Ureter (tissue), 1 donor: ENCODE measurements around the gene ATP2B1. TPM values are rescaled to one million over a fixed set of nuclear protein-coding genes. Genes with fewer than 3 reads are reported as not detected.
"Not testable (repeated sequence)": the region's sequence is repeated elsewhere in the genome, so short reads cannot be mapped to it uniquely, and the experiment has no call there.

Experiments
- DNase-seq: peaks from one replicate; pipeline ENCODE4 v3.0.0-alpha.2; 2020; ENCODE audit warnings: low spot score
- total RNA-seq: library from RNA; stranded (reverse); gene quantifications from one replicate; pipeline ENCODE4 v1.2.4, GENCODE V29; 2023
- donor health status: DM: yes; HTN: yes; CAD: no.

ATP2B1 gene
- total RNA-seq = 72.1 TPM

DNA sequence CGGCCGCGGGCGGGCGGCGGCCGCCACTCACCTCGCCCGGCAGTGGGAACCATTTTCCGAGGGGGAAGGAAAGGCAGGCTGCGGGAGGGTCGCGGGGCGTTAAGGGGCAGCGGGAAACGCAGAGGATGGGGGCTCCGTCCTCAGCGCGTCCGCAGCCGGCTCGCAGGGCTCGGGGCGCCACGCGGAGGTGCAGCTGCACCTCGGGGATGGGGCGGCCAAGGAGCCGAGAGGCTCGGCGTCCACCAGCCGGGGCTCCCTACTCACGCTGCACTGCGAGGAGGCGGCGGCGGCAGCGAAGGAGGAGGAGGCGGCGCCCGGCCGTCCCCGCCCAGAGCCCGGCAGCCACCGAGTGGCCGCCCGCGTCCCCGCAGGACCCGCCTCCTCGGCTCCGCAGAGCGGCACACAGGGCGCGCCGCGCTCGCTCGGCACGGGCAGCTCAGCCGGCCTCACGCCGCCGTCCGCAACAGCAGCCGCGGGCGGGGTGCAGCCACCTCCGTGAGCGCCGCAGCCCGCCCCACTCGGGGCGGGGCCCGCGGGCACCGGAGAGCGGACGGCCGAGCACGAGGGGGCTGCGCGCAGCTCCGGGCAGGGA lies at the start of gene ATP2B1:
ATP2B1 (minus strand) TSS at position 274 of the 592 bp plus-strand sequence. CDS start 52,952 bp downstream, outside the sequence.
- DNase-seq = peak; percentile 87

DNA sequence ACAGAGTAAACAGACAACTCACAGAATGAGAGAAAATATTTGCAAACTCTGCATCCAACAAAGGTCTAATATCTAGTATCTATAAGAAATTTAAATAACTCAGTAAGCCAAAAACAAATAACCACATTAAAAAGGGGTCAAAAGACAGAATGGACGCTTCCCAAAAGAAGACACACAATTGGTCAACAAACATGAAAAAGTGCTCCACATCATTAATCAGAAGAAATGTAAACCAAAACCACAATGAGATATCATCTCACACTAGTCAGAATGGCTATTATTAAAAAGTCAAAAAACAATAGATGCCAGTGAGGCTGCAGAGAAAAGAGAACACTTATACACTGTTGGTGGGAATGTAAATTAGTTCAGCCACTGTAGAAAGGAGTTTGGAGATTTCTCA lies 49.3 kb upstream of the ATP2B1 start:
- DNase-seq = not testable (repeated sequence)

DNA sequence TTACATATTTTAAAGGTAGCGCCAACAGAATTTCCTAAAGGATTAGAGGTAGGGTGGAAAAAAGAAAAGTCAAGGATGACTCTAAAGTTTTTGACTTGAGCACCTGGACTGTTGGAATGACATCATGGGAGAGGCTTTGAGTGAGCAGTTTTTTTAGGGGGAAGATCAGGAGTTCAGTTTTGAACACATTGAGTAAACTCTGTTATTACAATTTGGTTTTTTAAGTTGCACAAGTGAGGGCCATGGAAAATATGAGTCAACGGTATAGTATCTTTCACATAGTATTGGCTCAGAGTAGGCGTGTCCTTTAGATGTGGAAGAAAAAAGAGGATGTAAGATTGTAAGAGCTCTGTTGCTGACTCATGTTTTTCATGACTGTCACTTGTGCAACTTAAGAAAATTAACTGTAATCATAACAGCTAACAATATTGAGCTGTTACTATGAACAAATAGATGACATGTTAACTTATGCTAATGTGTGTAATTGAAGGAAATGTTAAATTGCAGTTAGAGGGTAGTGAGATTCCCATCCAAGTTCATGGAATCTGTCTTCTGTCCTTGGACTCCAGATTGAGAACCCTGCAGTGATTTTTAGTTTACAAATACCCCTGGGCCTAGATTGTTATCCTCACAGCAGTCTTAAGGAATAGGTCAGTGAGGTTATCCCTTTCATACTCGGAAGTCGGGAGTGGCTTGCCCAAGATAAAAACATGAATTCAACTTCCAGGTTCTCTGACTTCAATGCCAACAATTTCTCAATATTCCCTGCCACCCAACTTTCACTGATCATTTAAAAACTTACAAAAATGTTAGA lies 48.2 kb upstream of the ATP2B1 start:
- DNase-seq = no peak

DNA sequence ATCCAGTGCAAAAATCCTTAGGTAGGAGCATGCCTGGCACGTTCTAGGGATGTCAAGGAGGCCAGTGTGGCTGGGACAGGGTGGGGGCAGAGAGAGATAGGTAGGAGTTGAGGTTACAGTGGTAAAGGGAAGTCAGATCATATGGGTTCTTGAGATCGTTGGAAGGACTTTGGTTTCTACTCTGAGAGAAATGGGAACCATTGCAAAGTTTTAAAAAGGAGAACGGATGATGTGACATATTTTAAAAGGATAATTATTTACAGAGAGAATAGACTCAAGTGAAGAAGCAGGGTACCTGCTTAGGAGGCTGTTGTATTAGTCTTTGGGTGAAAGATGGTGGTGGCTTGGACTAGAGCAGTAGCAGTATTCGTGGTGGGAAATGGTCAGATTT lies 47.6 kb upstream of the ATP2B1 start:
- DNase-seq = no peak

DNA sequence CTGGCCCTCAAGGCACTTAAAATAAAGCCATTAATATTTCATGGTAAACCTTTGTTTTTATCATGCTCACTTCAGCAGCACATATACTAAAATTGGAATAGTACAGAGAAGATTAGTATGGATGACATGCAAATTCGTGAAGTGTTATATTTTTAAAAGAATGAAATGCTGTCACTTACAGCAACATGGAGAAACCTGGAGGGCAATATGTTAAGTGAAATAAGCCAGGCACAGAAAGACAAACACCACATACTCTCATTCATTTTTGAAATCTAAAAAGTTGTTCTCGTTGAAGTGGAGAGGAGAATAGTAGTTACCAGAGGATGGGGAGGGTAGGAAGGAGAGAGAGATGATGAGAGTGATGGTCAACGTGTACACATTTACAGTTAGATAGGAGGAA lies 45.4 kb upstream of the ATP2B1 start:
- no peak for DNase-seq

DNA sequence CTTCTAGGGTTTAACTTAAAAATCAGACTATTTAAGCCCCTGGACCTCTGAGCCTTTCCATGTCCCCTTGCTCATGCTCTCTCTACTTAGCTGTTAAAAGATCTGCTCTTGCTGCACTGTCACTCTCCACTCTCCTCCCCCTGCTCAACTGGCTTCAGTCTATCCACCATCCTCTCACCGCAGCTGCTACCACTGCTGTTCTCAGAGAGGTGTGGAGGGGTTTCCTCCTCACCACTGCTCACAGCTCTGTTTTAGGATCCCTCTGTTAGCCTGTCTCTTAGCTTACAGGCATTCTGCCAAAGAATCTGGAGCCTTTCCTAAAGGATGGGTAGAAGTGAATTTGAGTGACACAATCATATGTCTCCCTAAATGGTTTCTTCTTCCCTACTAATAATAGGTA lies 43.7 kb upstream of the ATP2B1 start:
- DNase-seq = no peak

DNA sequence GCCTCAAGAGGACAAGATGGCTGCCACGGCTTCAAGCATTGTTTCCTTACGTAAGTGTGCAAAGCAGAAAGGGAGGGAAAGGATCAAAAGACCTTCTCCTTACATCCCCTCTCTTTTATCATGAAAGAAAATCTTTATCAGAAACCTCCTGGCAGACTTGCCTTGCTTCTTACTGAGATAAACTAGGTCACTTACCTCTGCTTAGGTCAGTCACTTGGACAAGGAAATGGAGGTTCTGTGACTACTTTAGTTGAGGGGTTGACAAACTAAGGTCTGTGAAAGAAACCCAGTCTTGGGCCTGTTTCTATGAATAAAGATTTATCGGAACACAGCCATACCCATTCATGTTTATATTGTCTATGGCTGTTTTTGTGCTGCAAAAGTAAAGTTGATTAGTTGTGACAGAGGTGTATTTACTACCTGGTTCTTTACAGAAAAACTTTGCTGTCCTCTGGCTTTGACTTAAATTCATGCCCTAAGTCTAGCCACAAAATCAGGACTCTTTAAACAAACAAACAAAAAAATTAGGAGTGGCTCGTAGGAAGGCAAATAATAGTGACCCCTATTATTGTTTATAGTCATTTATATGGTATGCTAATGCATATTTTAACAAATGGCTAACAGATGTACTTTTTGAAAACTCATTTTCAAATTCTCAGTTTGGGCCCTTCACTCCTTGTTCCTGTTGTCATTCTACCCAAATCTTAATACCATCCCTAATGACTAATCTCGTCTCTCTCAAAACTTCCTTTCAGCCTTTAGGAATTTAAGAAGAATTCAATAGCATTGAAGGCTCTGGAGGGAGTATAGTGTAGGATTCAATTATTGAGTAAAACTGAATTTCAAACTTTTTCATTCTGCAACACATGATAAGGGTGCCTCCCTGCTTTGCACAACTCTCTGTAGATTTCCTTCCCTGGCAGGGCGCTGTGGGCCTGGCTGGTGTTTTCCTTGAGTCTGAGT lies 42.0 kb upstream of the ATP2B1 start:
- DNase-seq = no peak

DNA sequence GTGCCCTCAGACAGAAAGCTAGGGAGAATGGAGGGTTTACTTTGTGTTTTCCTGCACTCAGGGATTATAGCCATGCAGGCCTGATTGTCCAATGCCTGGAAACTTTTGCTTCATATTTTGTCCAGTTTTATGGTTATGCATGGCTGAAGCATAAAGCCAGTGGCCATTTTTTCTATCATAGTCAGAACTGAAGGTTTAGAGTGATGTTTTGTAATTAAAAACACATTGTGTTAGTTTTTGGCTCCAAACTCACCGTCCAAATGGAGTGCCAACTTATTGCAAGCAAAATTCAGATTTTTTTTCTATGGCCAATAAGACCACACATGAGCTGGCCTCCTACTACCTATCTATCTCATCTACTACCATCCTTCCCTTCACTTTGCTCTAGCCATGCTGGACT lies 40.2 kb upstream of the ATP2B1 start:
- DNase-seq = no peak

DNA sequence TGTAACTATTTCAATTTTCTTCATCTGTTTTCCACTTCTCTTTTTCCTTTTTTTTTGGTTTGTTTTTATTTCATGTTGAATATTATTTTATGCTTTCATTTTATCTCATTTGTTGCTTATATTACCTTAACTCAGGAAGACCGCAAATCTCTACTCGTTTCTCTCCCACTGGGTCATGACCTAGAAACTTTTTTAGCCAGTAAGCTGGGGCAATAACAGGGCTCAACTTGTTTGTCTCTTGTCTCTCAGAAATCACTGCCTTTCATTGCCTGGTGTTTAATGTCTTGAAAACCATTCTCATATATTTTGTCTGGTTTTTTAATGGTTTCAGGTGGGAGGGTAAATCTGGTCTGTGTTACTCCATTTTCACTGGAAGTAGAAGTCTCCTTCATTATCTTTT lies 36.6 kb upstream of the ATP2B1 start:
- no peak for DNase-seq

DNA sequence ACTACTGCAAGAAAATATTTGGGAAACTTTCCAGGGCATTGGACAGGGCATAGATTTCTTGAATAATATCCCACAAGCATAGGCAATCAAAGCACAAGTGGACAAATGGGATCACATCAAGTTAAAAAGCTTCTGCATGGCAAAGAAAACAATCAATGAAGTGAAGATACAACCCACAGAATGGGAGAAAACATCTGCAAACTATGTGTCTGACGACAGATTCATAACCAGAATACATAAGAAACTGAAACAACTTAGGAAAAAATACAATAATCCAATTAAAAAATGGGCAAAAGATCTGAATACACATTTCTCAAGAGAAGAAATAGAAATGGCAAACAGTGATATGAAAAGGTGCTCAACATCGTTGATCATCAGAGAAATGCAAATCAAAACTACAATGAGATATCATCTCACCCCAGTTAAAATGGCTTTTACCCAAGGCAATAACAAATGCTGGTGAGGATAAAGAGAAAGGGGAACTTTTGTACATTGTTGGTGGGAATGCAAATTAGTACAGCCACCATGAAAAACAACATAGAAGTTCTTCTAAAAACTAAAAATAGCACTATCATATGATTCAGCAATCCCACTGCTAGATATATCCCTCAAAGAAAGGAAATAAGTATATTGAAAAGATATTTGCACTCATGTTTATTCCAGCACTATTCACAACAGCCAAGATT lies 33.8 kb upstream of the ATP2B1 start:
- DNase-seq = no peak

DNA sequence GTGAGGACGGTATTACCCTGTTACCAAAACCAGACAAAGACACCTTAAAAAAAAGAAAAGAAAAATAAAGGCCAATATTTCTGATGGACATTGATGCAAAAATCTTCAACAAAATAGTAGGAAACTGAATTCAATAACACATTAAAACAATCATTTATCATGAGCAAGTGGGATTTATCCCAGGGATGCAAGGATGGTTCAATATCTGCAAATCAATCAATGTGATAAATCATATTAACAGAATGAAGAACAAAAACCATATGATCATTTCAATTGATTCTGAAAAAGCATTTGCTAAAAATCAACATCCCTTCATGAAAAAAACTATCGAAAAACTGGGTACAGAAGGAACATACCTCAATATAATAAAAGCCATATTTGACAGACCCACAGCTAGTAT lies 32.3 kb upstream of the ATP2B1 start:
- DNase-seq = no peak

DNA sequence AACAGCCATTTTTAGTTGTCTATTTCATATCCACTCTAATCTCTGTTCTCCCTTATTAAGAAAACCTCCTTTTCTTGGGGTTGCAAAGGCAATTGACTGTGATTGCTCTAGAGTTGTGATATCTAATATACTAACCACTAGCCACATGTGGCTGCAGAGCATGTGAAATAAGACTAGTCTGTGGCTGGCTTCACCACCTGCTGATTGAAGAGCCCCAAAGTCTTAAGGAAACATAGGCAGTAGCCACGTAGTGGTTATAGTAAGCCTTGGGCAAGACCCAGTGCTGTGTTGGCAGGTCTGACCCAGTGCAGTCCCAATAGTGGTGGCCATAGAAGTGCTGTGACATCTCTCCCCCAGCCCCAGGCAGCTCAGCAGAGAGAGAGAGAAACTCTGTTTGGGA lies 28.4 kb upstream of the ATP2B1 start:
- no peak for DNase-seq

DNA sequence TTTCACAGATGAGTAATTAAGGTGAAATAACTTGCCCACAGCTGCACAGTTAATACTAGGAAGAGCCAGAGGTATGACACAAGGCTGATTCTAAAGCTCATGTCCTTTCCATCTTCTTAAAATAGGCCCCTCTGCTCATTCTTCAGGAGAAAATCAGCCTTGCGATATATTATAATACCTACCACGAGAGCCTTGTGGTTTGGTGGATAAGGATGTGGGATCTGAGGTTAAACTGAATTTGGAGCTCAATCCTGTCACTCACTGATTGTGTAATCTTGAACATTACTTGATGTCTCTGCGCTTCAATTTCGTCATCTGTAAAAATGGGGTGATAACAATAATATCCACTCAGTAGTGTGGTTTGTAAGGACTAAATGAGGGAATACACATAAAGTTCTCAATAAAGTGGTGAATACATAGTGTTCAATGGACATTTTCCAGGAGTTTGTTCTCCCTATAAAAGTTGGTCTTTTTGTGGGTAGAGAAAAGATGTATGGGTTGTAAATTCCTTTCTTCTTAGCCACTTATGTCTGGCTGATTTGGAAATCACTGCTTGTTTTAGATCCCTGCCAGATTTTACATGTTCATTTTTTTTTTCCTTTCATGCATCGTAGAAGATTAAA lies 25.1 kb upstream of the ATP2B1 start:
- DNase-seq = no peak

DNA sequence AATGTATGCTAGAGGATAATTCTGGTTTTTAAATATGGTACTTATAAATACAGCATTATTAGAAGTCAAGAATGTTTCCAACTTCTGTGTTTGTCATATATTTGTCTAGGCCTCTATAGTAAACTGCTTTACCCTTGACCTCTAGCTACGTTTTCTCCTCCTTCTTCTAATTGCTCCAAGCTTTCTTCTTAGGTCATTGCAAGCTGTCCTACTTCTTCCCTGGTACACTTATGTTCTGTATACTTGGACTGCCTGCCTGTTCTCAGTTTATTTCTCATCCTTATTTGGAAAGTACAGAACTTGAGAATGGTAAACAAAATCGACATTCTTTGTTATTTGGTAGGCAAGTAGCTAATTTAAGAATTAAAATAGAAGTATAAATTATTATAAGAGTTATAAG lies 23.9 kb upstream of the ATP2B1 start:
- DNase-seq = no peak

DNA sequence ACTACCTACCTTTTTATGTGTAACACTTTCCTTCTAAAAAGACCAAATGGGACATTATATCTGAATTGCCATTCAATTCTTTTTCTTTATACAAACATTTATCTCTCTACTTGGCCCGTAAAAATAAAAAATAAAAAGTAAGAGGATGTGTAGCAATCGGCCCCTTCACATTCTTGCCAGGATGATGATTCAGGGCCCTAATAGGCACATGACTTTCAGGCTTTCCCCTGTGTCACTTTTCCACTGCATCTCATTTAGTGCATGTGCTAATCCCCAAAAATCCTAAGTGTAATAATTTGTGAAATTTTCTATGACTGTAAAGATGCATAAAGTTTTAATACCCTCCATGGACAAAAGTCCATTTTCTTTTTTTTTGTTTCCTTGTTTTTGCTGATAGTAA lies 23.0 kb upstream of the ATP2B1 start:
- no peak for DNase-seq

DNA sequence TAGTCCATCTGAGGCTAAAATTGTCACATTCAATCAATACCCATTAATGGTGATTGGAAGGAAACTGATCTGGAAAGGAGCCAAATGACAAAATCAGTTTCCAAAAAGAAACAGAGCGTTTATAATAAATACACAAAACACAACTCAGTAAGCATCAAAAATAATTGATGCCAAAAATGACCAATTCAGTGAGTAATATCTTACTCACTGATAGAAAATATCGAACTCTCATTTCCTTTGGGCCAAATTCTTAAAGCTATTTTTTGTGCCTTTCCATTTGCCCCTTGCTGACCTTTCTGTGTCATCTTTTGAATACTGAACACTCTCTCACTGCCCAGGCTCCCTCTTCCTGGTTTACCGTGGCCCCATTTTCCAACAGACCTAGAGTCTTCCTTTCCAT lies 22.5 kb upstream of the ATP2B1 start:
- DNase-seq = no peak

DNA sequence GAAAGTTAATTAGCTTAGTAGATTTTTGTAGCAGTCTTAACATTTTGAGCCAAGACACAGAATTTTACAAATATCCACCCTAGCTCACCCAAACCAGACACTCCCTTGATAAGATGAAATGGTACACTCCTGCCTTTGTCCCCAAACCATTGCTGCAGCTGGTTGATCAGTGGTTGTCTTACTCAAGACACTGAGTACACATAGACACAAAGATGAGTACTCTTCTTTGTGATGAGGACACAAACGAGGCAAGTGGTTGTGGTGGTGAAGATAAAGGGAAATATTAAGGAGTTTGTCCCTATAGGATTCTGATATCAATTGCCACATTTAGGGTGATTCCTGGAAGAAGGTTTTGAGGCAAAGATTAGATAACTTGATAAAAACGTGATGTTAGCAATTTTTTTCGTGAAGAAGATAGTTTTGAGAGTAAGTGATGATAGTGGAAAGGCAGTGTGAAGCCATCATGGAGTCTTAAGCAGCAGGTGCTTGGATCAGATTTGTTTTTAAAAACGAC lies 21.4 kb upstream of the ATP2B1 start:
- no peak for DNase-seq

DNA sequence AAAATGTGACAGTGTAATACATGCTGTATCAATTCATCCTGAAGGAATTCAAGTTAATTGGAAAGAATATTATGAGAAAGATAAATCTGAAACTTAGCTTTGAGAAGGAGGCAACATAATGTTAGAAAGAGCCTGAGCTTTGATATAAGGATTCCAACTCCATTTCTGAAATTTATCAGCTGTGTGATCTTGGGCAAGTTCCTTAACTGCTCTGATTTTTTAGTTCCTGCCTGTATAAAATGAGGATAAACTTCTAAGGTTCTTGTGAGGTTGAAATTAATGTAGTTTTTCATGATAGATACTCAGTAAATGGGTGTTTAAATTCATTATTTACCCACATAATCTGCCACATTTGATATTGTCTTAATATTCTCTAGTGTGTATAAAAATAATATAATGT lies 14.6 kb upstream of the ATP2B1 start:
- no peak for DNase-seq

DNA sequence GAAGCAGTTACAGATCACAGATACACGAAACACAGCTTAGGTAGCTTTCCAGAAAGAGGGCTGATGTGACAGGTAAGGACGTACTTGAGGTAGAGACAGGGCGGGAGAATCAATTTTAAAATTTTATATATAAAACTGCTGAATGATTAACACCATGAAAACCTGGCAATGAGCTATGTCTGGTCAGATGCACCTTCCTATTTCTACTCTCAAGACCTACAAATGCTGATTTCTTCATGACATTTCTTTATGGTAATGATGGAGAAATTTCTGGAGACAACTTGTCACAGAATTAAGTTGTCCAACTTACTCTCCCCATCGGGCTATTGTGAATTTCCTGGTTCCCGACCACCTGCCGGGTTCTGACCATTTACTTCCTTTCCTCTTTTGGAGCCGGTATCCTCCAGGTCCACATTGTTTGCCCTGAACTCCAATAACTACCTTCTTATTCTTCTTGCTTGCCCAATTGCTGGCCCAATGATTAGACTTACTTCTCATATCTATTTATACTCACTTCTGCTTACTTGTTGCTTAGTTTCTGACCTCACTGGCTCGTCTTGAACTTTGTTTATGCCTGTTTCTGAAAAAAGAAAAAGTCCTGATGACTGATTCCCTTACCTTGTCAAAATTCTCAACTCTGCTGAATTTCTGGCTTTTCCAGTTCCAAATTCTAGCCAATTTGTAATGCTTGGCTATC lies 12.8 kb upstream of the ATP2B1 start:
- DNase-seq = no peak

DNA sequence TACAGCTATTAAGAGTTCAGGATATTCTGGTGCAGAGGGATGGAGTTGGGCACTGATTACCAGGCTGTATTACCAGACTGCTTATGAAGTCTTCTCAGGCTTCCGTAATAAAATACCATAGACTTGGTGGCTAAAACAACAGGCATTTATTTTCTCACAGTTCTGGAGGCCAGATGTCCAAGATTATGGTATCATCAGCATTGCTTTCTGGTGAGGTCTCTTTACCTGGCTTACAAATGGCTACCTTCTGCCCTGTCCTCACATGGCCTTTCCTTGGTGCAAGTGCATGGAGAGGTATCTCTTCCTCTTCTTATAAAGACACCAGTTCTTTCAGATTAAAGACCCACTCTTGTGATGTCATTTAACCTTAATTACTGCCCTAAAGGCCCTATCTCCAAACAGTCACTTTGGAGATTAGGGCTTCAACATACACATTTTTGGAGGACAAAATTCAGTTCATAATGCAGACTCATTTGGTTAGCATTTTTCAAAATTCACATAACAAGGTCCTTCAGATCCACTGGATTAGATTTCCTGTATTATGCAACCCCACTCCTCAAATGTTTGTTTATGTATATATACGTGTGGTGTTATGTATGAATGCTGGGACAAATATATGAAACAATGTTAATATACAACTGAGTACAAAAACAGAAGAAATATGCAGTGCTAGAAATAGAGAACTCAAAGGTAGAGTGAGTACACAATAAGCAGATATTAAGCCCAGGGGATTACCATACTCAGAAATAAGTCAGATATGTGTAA lies 9.3 kb upstream of the ATP2B1 start:
- DNase-seq = no peak
